DMS53 treated with DMSO at 0.1 percent for 48 hours (cell line): Measurements from ENCODE around the gene PRDM13.
"Not testable (repeated sequence)": the region's sequence is repeated elsewhere in the genome, so short reads cannot be mapped to it uniquely, and the experiment has no call there.

Experiments used
- DNase-seq: peaks from one replicate; lab custom pipeline; 2025; ENCODE audit not compliant: unreplicated experiment; lab: John Stamatoyannopoulos, UW

Gene PRDM13

DNA sequence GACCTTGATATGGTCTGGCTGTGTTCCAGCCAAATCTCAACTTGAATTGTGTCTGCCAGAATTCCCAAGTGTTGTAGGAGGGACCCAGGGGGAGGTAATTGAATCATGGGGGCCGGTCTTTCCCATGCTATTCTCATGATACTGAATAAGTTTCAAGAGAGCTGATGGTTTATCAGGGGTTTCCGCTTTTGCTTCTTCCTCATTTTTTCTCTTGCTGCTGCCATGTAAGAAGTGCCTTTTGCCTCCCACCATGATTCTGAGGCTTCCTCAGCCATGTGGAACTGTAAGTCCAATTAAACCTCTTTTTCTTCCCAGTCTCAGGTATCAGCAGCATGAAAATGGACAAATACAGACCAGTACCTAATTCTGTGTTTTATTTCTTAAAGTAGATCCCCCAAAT is 15.4 kb downstream of the PRDM13 start:
- not testable (repeated sequence) for DNase-seq

DNA sequence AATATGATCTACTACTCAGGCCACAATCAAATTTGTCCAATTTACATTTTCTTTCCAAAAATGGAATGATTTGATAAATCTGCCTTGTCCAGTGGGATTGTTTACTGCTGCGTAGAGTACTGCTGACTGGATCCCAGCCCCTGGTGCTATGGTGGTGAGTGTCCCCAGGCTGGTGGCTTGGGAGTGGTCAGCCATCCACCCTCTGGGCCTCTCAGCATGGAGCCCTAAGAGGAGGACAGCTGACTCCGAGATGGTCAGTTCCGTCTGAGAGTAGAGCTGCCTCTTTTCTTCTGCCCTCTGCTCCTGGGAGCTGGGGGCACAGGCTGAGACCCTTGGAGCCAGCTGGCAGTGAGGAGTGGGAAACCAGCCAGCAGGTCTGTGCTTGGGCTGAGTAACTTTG is 22.7 kb downstream of the PRDM13 start:
- DNase-seq: no peak

DNA sequence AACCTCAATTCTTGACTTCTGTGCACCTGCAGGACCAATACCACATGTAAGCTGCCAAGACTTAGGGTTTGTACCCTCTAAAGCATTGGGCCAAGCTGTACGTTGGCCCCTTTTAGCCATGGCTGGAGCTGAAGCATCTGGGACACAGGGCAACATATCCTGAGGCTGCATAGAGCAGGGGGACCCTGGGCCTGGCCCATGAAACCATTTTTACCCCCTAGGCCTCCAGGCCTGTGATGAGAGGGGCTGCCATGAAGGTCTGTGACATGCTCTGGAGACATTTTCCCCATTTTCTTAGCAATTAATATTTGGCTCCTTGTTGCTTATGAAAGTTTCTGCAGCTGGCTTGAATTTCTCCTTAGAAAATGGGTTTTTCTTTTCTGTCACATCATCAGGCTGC is 31.0 kb downstream of the PRDM13 start:
- no peak for DNase-seq

DNA sequence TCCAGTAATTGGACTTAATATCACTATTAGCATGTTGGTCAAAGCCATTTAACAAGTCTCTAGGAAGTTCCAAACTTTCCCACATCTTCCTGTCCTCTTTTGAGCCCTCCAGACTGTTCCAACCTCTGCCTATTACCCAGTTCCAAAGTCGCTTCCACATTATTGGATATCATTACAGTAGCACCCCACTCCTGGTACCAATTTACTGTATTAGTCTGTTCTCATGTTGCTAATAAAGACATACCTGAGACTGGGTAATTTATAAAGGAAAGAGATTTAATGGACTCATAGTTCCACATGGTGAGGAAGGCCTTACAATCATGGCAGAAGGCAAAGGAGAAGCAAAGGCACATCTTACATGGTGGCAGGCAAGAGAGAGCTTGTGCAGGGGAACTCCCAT is 31.7 kb downstream of the PRDM13 start:
- DNase-seq: not testable (repeated sequence)

DNA sequence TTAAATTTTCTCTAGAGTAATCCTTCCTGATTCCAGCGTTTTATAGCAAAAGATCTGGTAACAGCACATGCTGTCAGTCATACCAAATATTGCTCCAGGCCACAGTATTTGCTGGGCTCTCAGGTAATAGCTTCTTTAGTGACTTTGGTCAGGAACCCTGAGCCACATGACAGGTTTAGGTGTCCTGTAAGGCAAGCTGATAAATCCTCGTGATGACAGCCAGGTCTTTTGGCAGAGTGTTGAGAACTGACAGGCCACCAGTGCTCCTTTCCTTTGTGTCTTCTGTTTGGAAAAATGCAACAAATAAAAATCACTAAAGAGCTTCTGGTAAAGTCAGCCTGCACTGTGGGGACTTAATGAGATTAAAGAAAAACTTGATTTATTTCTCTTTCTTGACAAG is 34.6 kb downstream of the PRDM13 start:
- DNase-seq: no peak

DNA sequence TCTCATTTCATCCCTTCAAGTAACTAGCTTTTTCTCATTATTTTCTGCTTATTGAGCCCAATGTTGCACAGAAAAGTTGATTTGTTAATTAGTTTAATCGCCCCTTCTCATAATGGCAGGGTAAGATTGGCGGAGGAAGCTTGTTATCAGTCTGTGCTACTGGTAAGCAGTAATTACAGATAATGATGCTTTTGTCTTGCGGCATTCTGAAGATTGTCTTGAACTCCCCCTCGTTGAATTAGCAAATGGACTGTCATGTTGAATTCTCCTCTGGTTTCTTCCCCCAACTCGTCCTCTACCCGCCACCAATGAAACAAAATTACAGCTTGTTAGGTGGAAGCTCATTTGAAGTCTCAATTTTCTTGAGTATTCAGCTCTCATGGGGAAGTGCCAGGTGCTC is 39.4 kb downstream of the PRDM13 start:
- no peak for DNase-seq

DNA sequence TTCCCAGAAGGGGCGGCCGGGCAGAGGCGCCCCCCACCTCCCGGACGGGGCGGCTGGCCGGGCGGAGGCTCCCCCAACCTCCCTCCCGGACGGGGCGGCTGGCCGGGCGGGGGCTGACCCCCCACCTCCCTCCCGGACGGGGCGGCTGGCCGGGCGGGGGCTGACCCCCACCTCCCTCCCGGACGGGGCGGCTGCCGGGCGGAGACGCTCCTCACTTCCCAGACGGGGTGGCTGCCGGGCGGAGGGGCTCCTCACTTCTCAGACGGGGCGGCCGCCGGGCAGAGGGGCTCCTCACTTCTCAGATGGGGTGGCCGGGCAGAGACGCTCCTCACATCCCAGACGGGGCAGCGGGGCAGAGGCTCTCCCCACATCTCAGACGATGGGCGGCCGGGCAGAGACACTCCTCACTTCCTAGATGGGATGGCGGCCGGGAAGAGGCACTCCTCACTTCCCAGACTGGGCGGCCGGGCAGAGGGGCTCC is 43.5 kb downstream of the PRDM13 start:
- not testable (repeated sequence) for DNase-seq

DNA sequence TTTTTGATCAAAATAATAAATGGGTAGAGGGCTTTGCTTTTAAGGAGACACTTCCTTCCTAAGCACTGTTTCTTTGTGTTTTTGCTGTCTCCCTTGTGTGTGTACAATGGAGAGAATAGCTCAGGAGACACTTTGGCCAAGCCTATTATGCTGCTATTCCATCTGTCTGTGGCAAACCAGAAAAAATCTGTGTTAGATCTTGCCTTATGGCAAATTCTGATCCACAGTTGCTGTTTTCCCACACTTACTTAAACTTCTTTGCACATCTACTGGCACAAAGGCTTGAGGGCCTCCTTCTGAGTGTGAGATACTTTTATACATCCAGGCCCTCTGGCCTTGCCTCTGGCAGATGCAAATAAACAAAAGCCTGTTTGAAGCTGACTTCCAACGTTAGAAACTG is 53.6 kb downstream of the PRDM13 start:
- DNase-seq: no peak

DNA sequence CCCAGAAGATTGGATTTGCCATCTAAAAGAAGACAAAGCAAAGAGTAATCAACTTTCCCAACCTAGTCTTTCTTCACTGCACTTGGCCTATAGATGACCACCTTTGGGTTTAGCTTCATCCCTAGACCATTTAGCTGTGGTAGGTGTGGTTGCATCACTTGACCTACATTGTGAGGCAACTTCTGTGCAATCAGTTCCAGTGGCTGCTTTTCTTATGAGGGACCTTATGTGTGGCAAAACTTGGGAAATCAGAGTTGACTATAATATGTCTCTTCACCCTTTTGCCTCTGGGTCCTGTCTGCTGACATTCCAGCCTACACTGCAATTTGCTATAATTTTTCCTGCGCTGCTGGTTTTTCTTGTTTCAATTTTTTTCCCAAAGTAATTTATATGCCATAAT is 55.2 kb downstream of the PRDM13 start:
- DNase-seq: no peak

DNA sequence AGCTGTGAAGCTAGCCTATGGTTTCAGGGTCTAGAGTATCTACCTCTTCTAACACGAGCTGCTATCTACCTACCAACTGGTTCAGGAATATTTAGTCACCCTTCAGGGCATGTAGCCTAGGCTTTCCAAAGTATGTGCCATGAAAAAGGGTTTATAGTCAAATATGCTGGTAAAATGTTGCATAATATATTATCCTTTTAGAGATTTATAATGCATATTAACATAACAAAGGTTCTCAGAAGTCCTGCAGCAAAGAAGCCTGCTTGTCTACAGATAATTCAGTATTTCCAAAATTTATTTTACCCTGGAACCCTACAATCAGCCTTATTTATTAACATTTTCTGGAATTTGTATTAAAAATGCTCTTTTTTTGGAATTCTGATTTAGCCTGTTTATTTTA is 56.0 kb downstream of the PRDM13 start:
- no peak for DNase-seq
